Mononuclear cell (primary cell): ENCODE measurements around the gene NOP53. TPM values are rescaled to one million over a fixed set of nuclear protein-coding genes. Genes with fewer than 3 reads are reported as not detected.
"Not testable (repeated sequence)": the region's sequence is repeated elsewhere in the genome, so short reads cannot be mapped to it uniquely, and the experiment has no call there.

Source experiments
- H3K27me3 ChIP-seq: 2 replicates; pipeline ENCODE4 v1.6.0; 2011; ENCODE audit warnings: low read length, control low read depth; ENCODE audit not compliant: insufficient read depth
- H3K4me1 ChIP-seq: 2 replicates; pipeline ENCODE4 v1.5.1; 2011; ENCODE audit warnings: mild to moderate bottlenecking, low read length, control low read depth; ENCODE audit not compliant: insufficient read depth
- H3K4me3 ChIP-seq: 2 replicates; pipeline ENCODE4 v1.5.1; 2011; ENCODE audit warnings: mild to moderate bottlenecking, low read length, moderate library complexity
- H3K9me3 ChIP-seq: 2 replicates; pipeline ENCODE4 v1.5.1; 2011; ENCODE audit warnings: low read depth, mild to moderate bottlenecking, control low read depth, low read length
- total RNA-seq: library from RNA; depleted of rRNA; stranded (reverse); fragments of >200 nt; gene quantifications from one replicate; pipeline ENCODE4 v1.2.3, GENCODE V29; 2012

NOP53 gene
- total RNA-seq, 1 donor: 253 TPM

DNA sequence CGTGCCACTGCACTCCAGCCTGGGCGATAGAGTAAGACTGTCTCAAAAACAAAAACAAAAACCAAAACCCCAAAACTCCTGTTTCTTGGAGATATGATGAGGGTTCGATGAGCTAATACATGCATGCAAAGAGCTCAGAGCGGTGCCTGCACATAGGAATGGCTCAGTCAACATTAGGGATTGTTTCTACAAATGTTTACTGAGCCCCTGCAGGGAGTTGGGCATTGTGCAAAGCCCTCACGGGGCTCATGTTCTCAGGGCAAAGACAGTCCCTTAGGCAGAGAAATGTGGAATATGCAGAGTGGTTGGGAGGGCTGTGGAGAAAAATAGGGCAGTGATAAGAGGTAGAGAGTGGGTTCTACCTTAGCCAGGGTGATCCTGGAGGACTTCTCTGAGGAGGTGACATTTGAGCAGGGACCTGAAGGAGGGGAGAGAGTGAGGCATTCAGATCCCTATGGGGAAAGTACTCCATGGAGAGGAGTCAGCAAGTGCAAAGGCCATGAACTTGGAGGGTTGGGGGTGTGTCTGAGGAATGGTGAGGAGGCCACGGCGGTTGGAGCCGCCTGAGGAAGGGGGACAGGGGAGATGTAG is 33.6 kb upstream of the NOP53 start:
- no peak overlapping the region for H3K4me3 ChIP-seq
- H3K27me3 ChIP-seq: peaks cover 15% of the 10 kb centered on the region
- no peaks in the 10 kb centered on the region for H3K9me3 ChIP-seq
- H3K4me1 ChIP-seq: peaks cover 6% of the 10 kb centered on the region

- Histone ChIP-seq H3K9me3 (no peaks in the 10 kb centered on the region), H3K4me1 (peaks cover 6% of the 10 kb centered on the region), H3K4me3 (no peak within 1 kb of the TSS), H3K27me3 (peaks cover 15% of the 10 kb centered on the region)
These were observed 32.0 kb upstream of the NOP53 start, which contains the start of gene EHD2 for GRCh38 chr19:47713046-47714021. Gene EHD2 (plus strand): TSS chr19:47713422. CDS start chr19:47716613, 3,191 bp downstream.

DNA sequence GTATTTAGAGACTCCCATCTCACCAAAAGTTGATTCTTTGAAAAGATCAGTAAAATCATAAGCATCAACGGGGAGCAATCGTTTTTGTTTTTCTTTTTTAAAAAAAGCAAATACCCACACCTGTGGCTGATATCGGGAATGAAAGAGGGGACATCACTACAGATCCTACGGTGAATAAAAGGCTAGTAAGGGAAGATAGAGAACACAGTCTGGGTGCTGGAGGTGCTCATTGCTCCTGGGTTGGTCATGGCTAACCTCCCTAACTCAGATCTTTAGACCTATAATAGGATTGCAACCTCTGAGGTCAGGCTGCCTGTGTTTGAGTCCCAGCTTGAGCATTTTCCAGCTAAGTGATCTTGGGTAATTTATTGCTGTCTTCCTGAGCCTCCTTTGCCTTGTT is 31.0 kb upstream of the NOP53 start:
- Histone ChIP-seq H3K27me3 (peaks cover 15% of the 10 kb centered on the region), H3K4me1 (peaks cover 6% of the 10 kb centered on the region)

DNA sequence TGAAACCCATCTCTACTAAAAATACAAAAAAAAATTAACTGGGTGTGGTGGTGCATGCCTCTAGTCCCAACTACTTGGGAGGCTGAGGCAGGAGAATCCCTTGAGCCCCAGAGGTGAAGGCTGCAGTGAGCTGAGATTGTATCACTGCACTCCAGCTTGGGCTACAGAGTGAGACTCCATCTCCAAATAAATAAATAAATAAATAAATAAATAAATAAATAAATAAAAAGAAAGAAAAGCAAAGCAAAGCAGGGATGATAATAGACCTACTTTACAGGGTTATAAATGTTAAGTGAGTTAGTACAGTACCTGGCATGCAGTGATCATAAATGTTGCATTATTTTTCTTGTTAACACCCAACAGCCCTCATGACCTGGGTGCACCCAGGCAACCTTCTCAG is 30.5 kb upstream of the NOP53 start:
- not testable (repeated sequence) for H3K4me3 ChIP-seq, H3K4me1 ChIP-seq, H3K9me3 ChIP-seq
- peaks cover 15% of the 10 kb centered on the region for H3K27me3 ChIP-seq

More for the DNA sequence above, 31.0 kb upstream of the NOP53 start:
- Histone ChIP-seq H3K9me3 (no peaks in the 10 kb centered on the region), H3K4me3 (no peak overlapping the region)

DNA sequence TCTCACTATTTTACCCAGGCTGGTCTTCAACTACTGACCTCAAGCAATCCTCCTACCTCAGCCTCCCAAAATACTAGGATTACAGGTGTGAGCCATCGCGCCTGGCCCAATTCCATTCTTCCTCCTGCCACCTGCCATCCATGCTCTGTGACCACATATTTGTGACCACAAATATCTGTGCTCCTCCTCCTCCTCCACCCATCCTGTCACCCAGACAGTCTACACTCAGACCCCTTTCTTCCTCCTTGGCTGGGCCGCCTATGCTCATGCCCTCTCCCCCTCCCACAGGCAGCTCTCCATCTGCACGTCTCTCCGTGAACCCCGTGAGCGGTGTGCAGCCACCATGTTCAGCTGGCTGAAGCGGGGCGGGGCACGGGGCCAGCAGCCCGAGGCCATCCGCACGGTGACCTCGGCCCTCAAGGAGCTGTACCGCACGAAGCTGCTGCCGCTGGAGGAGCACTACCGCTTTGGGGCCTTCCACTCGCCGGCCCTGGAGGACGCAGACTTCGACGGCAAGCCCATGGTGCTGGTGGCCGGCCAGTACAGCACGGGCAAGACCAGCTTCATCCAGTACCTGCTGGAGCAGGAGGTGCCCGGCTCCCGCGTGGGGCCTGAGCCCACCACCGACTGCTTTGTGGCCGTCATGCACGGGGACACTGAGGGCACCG is 28.9 kb upstream of the NOP53 start:
- H3K27me3 ChIP-seq: peaks cover 15% of the 10 kb centered on the region
- H3K4me3 ChIP-seq: no peak overlapping the region
- H3K9me3 ChIP-seq: no peaks in the 10 kb centered on the region
- H3K4me1 ChIP-seq: peaks cover 6% of the 10 kb centered on the region

GRCh38 chr19:47718415-47719046 is 26.8 kb upstream of the NOP53 start:
- not testable (repeated sequence) for H3K9me3 ChIP-seq, H3K27me3 ChIP-seq, H3K4me1 ChIP-seq, H3K4me3 ChIP-seq

DNA sequence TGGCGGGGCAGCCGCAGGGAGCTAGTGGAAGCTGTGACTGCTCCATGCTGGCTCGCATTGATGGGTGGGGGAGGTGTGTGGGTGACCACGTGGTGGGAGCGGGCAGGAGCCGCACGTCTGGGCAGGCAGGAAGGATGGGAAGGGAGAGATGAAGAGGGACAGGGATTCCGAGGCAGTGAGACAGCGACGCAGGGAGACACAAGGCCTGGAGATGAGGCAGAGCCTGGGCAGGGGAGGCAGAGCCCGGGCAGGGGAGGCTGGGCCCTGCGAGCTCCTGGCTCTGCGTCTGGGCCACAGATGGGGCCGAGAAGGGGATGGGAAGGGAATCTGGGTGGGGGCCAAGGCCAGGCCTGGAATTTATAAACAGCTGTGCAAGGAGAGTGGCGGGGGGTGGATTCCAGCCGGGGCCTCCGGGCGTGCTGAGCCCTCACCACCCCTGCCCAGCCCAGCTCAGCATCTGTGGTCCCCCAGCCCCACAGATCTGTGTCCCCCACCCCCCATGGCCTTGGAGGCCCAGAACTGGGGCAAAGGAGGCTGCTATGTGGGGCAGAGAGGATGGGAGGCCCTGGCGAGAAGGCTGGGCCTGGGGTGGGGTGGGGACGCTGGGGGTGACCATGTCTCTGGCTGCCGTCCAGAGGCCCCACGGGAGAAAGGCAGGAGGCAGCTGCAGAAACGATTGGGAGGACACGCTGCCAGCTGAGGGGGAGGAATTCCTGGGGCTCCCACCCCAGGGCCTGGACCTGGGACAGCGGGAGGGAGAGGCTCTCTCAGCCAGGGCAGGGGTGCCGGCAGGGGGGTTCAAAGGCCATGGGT is 26.1 kb upstream of the NOP53 start:
- Histone ChIP-seq H3K4me3 (no peak overlapping the region), H3K9me3 (no peaks in the 10 kb centered on the region), H3K4me1 (peaks cover 9% of the 10 kb centered on the region), H3K27me3 (peaks cover 2% of the 10 kb centered on the region)

DNA sequence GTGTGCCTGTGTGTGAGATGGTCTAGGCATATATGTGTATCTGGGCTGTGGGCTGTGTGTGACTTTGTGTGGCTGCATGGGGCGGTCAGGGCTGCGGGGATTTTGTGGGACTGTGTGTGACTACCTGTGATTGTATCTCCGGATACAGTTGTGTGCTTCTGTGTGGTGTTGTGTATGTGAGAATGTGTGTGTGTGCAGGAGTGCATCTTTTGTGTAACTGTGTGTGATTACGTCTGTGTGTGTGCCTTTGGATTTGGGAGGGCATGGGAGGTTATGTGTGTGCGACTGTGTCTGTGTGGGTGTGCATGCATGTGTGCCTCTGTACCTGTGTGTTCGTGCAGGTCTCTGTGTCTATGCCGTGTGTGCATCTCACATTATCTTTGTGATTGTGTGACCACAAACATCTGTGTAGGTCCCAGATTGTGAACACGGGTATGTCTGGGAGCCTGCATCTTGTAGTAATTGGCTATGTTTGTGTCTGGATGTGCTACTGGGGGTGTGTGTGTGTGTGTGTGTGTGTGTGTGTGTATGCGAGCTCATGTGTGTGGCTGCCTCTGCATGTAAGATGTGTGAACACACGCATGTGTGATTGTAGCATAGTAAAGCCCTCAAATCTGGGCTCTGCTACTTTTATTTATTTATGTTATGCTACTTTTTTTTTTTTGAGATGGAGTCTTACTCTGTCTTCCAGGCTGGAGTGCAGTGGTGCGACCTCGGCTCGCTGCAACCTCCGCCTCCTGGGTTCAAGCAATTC is 24.5 kb upstream of the NOP53 start:
- no peaks in the 10 kb centered on the region for H3K27me3 ChIP-seq
- H3K4me1 ChIP-seq: peaks cover 9% of the 10 kb centered on the region
- no peaks in the 10 kb centered on the region for H3K9me3 ChIP-seq
- H3K4me3 ChIP-seq: no peak overlapping the region

DNA sequence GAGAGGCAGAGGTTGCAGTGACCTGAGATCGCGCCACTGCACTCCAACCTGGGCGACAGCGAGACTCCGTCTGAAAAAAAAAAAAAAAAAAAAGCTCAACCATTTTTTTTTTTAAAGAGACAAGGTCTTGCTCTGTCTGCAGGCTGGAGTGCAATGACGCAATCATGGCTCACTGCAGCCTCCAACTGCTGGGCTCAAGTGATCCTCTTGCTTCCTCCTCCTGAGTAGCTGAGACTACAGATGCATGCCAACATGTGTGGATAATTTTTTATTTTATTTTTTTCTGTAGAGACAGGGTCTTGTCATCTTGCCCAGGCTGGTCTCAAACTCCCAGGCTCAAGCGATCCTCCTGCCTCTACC is 21.8 kb upstream of the NOP53 start:
- H3K4me1 ChIP-seq: peaks cover 9% of the 10 kb centered on the region
- H3K4me3 ChIP-seq: no peak overlapping the region
- no peaks in the 10 kb centered on the region for H3K9me3 ChIP-seq
- no peaks in the 10 kb centered on the region for H3K27me3 ChIP-seq

- H3K4me3 ChIP-seq: no peak overlapping the region
- H3K27me3 ChIP-seq: peaks cover 18% of the 10 kb centered on the region
- peaks cover 19% of the 10 kb centered on the region for H3K4me1 ChIP-seq
- no peaks in the 10 kb centered on the region for H3K9me3 ChIP-seq
These were observed 19.5 kb upstream of the NOP53 start for GRCh38 chr19:47725759-47726401.

DNA sequence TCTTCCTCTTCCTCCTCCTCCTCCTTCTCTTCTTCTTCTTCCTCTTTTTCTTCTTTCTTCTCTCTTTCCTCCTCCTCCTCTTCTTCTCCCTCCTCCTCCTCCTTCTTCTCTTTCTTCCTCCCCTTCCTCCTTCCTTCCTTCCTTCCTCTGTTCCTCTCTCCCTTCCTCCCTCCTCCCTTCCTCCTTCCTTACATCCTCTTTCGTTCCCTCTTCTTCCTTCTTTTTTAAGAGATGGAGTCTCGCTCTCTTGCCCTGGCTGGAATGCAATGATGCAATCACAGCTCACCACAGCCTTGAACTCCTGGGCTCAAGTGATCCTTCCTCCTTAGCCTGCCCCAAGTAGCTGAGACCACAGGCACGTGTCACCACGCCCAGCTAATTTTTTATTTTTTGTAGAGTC is 18.9 kb upstream of the NOP53 start:
- peaks cover 18% of the 10 kb centered on the region for H3K27me3 ChIP-seq

DNA sequence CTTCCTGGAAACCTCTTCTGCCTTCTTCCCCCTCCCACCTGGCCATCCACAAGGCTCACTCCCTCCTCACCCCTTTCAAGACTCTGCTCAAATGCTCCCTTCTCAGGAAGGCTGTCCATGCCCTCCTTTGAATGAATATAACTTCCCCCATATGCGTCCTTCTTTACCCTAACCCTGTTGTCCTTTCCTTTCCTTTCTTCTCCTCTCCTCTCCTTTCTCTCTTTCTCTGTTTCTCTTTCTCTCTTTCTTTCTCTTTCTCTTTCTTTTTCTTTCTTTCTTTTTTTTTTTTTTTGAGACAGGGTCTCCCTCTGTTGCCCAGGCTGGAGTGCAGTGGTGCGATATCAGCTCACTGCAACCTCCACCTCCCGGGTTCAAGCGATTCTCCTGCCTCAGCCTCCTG is 17.1 kb upstream of the NOP53 start:
- H3K4me1 ChIP-seq: peaks cover 14% of the 10 kb centered on the region
- not testable (repeated sequence) for H3K4me3 ChIP-seq, H3K9me3 ChIP-seq
- peaks cover 18% of the 10 kb centered on the region for H3K27me3 ChIP-seq

More for the DNA sequence above, 18.9 kb upstream of the NOP53 start:
- Histone ChIP-seq H3K9me3 (no peaks in the 10 kb centered on the region), H3K4me3 (no peak overlapping the region), H3K4me1 (peaks cover 19% of the 10 kb centered on the region)

DNA sequence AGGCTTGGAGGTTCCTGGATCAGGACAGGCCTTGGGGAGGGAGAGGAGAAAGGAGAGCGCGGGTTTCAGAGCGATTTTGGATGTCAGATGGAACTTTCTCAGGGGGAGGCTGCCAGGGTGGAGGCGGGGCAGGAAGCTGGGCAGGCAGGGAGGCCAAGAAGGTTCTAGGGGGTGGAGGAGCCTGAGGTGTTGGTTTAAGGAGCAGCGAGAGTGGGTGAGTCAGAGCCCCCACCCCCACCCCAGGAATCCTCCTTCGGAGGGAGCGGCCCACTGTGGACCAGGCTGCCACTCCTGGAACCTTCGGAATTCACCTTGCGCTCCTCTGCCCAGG is 15.9 kb upstream of the NOP53 start:
- H3K4me3 ChIP-seq: no peak overlapping the region
- peaks cover 10% of the 10 kb centered on the region for H3K4me1 ChIP-seq
- H3K27me3 ChIP-seq: peaks cover 18% of the 10 kb centered on the region
- H3K9me3 ChIP-seq: no peaks in the 10 kb centered on the region
